Trophoblast cell (in vitro differentiated cells and primary cell): Measurements from ENCODE around the gene B3GALNT1.
"Not testable (repeated sequence)": the region's sequence is repeated elsewhere in the genome, so short reads cannot be mapped to it uniquely, and the experiment has no call there.

Source experiments
- DNase-seq, 2 donors: peaks; one replicate each; pipeline ENCODE4 v3.0.0-alpha.2; 2016
- H2AFZ ChIP-seq: 2 replicates; pipeline ENCODE4 v1.6.1; 2013; ENCODE audit warnings: low read length, moderate library complexity, mild to moderate bottlenecking; ENCODE audit not compliant: insufficient read depth, poor library complexity
- H2AK5ac ChIP-seq: 2 replicates; pipeline ENCODE4 v1.6.1; 2013; ENCODE audit warnings: mild to moderate bottlenecking, low read length
- H2BK120ac ChIP-seq: 2 replicates; pipeline ENCODE4 v1.6.1; 2013; ENCODE audit warnings: low read length, mild to moderate bottlenecking, moderate library complexity; ENCODE audit not compliant: insufficient read depth, poor library complexity
- H2BK12ac ChIP-seq: 2 replicates; pipeline ENCODE4 v1.6.1; 2013; ENCODE audit warnings: mild to moderate bottlenecking, low read length, moderate library complexity
- H2BK5ac ChIP-seq: 2 replicates; pipeline ENCODE4 v1.6.1; 2013; ENCODE audit warnings: low read length, low read depth, moderate library complexity, mild to moderate bottlenecking; ENCODE audit not compliant: poor library complexity
- H3K14ac ChIP-seq: 2 replicates; pipeline ENCODE4 v1.6.1; 2013; ENCODE audit warnings: mild to moderate bottlenecking, low read length
- H3K18ac ChIP-seq: 2 replicates; pipeline ENCODE4 v1.6.1; 2013; ENCODE audit warnings: mild to moderate bottlenecking, low read length
- H3K23ac ChIP-seq: 2 replicates; pipeline ENCODE4 v1.6.1; 2013; ENCODE audit warnings: low read length
- H3K27ac ChIP-seq: 2 replicates; pipeline ENCODE4 v1.5.1; 2013; ENCODE audit warnings: low read depth, mild to moderate bottlenecking, inconsistent platforms, low read length, moderate library complexity
- H3K27me3 ChIP-seq: 2 replicates; pipeline ENCODE4 v1.6.1; 2013; ENCODE audit warnings: inconsistent platforms, mild to moderate bottlenecking, low read length, moderate library complexity; ENCODE audit not compliant: insufficient read depth
- H3K36me3 ChIP-seq, 2 experiments: 1 replicate in 1 of 2; 2 replicates in 1 of 2; pipeline ENCODE4 v1.6.1; 2013; ENCODE audit warnings: low read length in 2 of 2, mild to moderate bottlenecking in 2 of 2, moderate library complexity in 1 of 2; ENCODE audit not compliant: insufficient read depth in 2 of 2, control insufficient read depth in 1 of 2
- H3K4ac ChIP-seq: 2 replicates; pipeline ENCODE4 v1.6.1; 2013; ENCODE audit warnings: low read depth, mild to moderate bottlenecking, low read length, moderate library complexity
- H3K4me1 ChIP-seq, 2 experiments: 1 replicate in 1 of 2; 2 replicates in 1 of 2; pipeline ENCODE4 v1.6.1; 2013; ENCODE audit warnings: low read length in 2 of 2, mild to moderate bottlenecking in 2 of 2, moderate library complexity in 1 of 2; ENCODE audit not compliant: insufficient read depth in 2 of 2, control insufficient read depth in 1 of 2
- H3K4me2 ChIP-seq: 2 replicates; pipeline ENCODE4 v1.6.1; 2013; ENCODE audit warnings: inconsistent platforms, mild to moderate bottlenecking, low read length, moderate library complexity
- H3K4me3 ChIP-seq: 2 replicates; pipeline ENCODE4 v1.5.1; 2013; ENCODE audit warnings: mild to moderate bottlenecking, low read depth, low read length, inconsistent platforms
- H3K79me1 ChIP-seq: one replicate; pipeline ENCODE4 v1.6.1; 2013; ENCODE audit warnings: low read length
- H3K79me2 ChIP-seq: 2 replicates; pipeline ENCODE4 v1.6.1; 2013; ENCODE audit warnings: low read length, mild to moderate bottlenecking; ENCODE audit not compliant: control insufficient read depth, insufficient read depth, poor library complexity
- H3K9ac ChIP-seq: 2 replicates; pipeline ENCODE4 v1.6.1; 2013; ENCODE audit warnings: mild to moderate bottlenecking, low read length
- H3K9me3 ChIP-seq: 2 replicates; pipeline ENCODE4 v1.6.1; 2013; ENCODE audit warnings: low read depth, mild to moderate bottlenecking, control low read depth, inconsistent platforms, low read length; ENCODE audit not compliant: insufficient read depth
- H4K12ac ChIP-seq: 2 replicates; pipeline ENCODE4 v1.6.1; 2013; ENCODE audit warnings: low read depth, mild to moderate bottlenecking, low read length, moderate library complexity
- H4K8ac ChIP-seq: 2 replicates; pipeline ENCODE4 v1.6.1; 2013; ENCODE audit warnings: low read depth, mild to moderate bottlenecking, low read length, moderate library complexity
- H4K91ac ChIP-seq: one replicate; pipeline ENCODE4 v1.6.1; 2013; ENCODE audit warnings: low read depth, mild to moderate bottlenecking, low read length, moderate library complexity
- WGBS: extraction: QIAGEN DNeasy Blood & Tissue Kit; methylation state at CpG from one replicate; pipeline ENCODE4 v1.1.7; 2013; ENCODE audit warnings: missing lambda C conversion rate; ENCODE audit not compliant: insufficient read length, insufficient coverage; ENCODE audit errors: extremely low coverage; 5-methylcytosine and 5-hydroxymethylcytosine counted together

The B3GALNT1 gene

DNA sequence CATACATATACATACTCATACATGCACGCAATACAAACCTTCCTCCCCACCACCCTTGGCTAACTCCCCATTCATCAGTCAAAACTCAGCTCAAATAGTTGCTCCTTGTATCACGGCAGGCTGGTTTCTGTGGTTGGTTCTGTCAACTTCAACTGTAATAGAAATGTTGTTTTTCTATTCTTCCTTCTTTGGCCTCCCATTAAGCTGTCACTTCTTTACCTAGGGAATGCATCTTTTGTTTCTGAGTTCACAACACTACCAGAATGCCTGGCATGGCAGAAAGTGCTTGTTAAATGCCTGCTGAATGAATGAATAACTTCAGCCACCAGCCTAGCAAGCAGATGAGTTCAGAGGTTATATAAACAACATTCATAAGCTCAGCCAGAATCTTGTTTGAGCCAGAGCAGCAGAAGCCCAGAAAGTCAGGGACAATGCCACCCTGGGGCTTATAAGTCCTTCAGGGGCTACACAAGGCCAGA, 63.1 kb downstream of the B3GALNT1 start:
- no peaks in the 10 kb centered on the region for H3K79me2 ChIP-seq
- H3K4me1 ChIP-seq = peaks cover 2 to 8% of the 10 kb centered on the region in 2 experiments
- H3K36me3 ChIP-seq = no peaks in the 10 kb centered on the region
- H4K12ac ChIP-seq = no peak overlapping the region
- DNase-seq = no peak
- no peaks in the 10 kb centered on the region for H3K9me3 ChIP-seq
- H3K4ac ChIP-seq = no peak overlapping the region
- peak overlapping the region; percentile 36 for H2BK120ac ChIP-seq
- H4K8ac ChIP-seq = peak overlapping the region; percentile 35
- H2BK12ac ChIP-seq = peak overlapping the region; percentile 69
- no peak overlapping the region for H3K4me3 ChIP-seq
- no peak overlapping the region for H2AK5ac ChIP-seq
- no peak overlapping the region for H3K14ac ChIP-seq
- no peaks in the 10 kb centered on the region for H3K27me3 ChIP-seq
- peak overlapping the region; percentile 75 for H3K27ac ChIP-seq
- H3K23ac ChIP-seq = no peak overlapping the region
- H4K91ac ChIP-seq = peak overlapping the region; percentile 50
- H2BK5ac ChIP-seq = peak overlapping the region; percentile 57
- H3K79me1 ChIP-seq = peaks cover 18% of the 10 kb centered on the region
- no peak overlapping the region for H3K9ac ChIP-seq
- no CpG with 5 or more reads among the region's 2 CpGs for WGBS
- H3K4me2 ChIP-seq = peak overlapping the region; percentile 32
- H3K18ac ChIP-seq = no peak overlapping the region
- H2AFZ ChIP-seq = no peak overlapping the region

- Histone ChIP-seq H3K14ac (peak overlapping the region; percentile 24), H3K4me1 (peaks cover 2 to 8% of the 10 kb centered on the region in 2 experiments), H4K91ac (peak overlapping the region; percentile 62), H2AFZ (no peak overlapping the region), H3K18ac (no peak overlapping the region), H4K8ac (peak overlapping the region; percentile 60), H4K12ac (no peak overlapping the region), H3K4me3 (no peak overlapping the region), H2AK5ac (no peak overlapping the region), H2BK12ac (peak overlapping the region; percentile 71), H3K27me3 (no peaks in the 10 kb centered on the region), H3K9ac (no peak overlapping the region), H2BK120ac (peak overlapping the region; percentile 60), H3K79me2 (no peaks in the 10 kb centered on the region), H2BK5ac (peak overlapping the region; percentile 82), H3K36me3 (no peaks in the 10 kb centered on the region), H3K79me1 (peaks cover 26% of the 10 kb centered on the region), H3K23ac (no peak overlapping the region), H3K4me2 (no peak overlapping the region), H3K4ac (no peak overlapping the region), H3K27ac (peak overlapping the region; percentile 86), H3K9me3 (no peaks in the 10 kb centered on the region)
- no CpG with 5 or more reads among the region's 3 CpGs for WGBS
- no peak for DNase-seq
Measured at GRCh38 chr3:161038725-161039124, 66.4 kb downstream of the B3GALNT1 start.

- H2BK5ac ChIP-seq = no peak overlapping the region
- H3K4me2 ChIP-seq = no peak overlapping the region
- H3K27ac ChIP-seq = peak overlapping the region; percentile 95
- no peak overlapping the region for H4K12ac ChIP-seq
- H3K4me1 ChIP-seq = peaks cover 7% of the 10 kb centered on the region in 2 experiments
- H2BK120ac ChIP-seq = peak overlapping the region; percentile 51
- no peak overlapping the region for H4K8ac ChIP-seq
- H3K4ac ChIP-seq = no peak overlapping the region
- H3K36me3 ChIP-seq = no peaks in the 10 kb centered on the region
- H3K18ac ChIP-seq = no peak overlapping the region
- H4K91ac ChIP-seq = no peak overlapping the region
- no peak overlapping the region for H3K4me3 ChIP-seq
- H3K9me3 ChIP-seq = no peaks in the 10 kb centered on the region
- H3K79me2 ChIP-seq = peaks cover 1% of the 10 kb centered on the region
- no peak overlapping the region for H2AK5ac ChIP-seq
- H2AFZ ChIP-seq = no peak overlapping the region
- H3K14ac ChIP-seq = no peak overlapping the region
- H3K79me1 ChIP-seq = peaks cover 27% of the 10 kb centered on the region
- no CpG with 5 or more reads among the region's 2 CpGs for WGBS
- H3K23ac ChIP-seq = no peak overlapping the region
- no peak overlapping the region for H2BK12ac ChIP-seq
- DNase-seq = peak in 1 of 2 donors; percentile 16
- H3K27me3 ChIP-seq = no peaks in the 10 kb centered on the region
- no peak overlapping the region for H3K9ac ChIP-seq
Measured at GRCh38 chr3:161035711-161036110, 69.4 kb downstream of the B3GALNT1 start.

- H3K4ac ChIP-seq, H3K4me3 ChIP-seq, H3K9me3 ChIP-seq, DNase-seq, H3K9ac ChIP-seq, H3K18ac ChIP-seq, H3K36me3 ChIP-seq, H3K4me1 ChIP-seq, H2BK12ac ChIP-seq, H4K12ac ChIP-seq, H3K4me2 ChIP-seq, H2AK5ac ChIP-seq, H3K79me2 ChIP-seq, H3K23ac ChIP-seq, H2AFZ ChIP-seq, H3K27me3 ChIP-seq: not testable (repeated sequence)
- Histone ChIP-seq H4K8ac (peak overlapping the region; percentile 69), H3K79me1 (peaks cover 29% of the 10 kb centered on the region), H4K91ac (peak overlapping the region; percentile 94), H2BK120ac (peak overlapping the region; percentile 63), H3K27ac (peak overlapping the region; percentile 95), H3K14ac (peak overlapping the region; percentile 80), H2BK5ac (peak overlapping the region; percentile 84)
- WGBS = no CpG with 5 or more reads among the region's 5 CpGs
Measured at GRCh38 chr3:161034913-161035550, 70.1 kb downstream of the B3GALNT1 start.
